GM19463 (cell line): ENCODE data around the gene CIT.
A peak's percentile ranks its signal among the peaks of the same experiment; 100 is the strongest.
"Not testable (repeated sequence)": the region's sequence is repeated elsewhere in the genome, so short reads cannot be mapped to it uniquely, and the experiment has no call there.

Experiments used
- ATAC-seq: cut with Tn5 transposase; IDR thresholded peaks from one replicate; pipeline ENCODE4 v1.9.1; 2021; ENCODE audit warnings: mild to moderate bottlenecking, moderate library complexity; ENCODE audit not compliant: unreplicated experiment

Gene CIT

GRCh38 chr12:119876761-119877638 lies at the start of gene CIT:
Gene CIT, minus strand, starts transcription at chr12:119877320. Its CDS starts 1,152 bp downstream, at chr12:119876168.
- peak; percentile 100 for ATAC-seq

- no peak for ATAC-seq
These were observed 48.1 kb upstream of the CIT start for GRCh38 chr12:119925269-119925668.

GRCh38 chr12:119920064-119920463 lies 42.9 kb upstream of the CIT start:
- no peak for ATAC-seq

GRCh38 chr12:119915894-119916510 lies 38.9 kb upstream of the CIT start:
- no peak for ATAC-seq

GRCh38 chr12:119914666-119915065 lies 37.5 kb upstream of the CIT start:
- no peak for ATAC-seq

- no peak for ATAC-seq
These were observed 36.6 kb upstream of the CIT start for GRCh38 chr12:119913536-119914330.

- ATAC-seq, result no peak
These were observed 34.1 kb upstream of the CIT start for GRCh38 chr12:119911182-119911581.

GRCh38 chr12:119910586-119910985 lies 33.5 kb upstream of the CIT start:
- no peak for ATAC-seq

GRCh38 chr12:119902084-119902509 lies 25.0 kb upstream of the CIT start:
- ATAC-seq, result peak; percentile 61

GRCh38 chr12:119901670-119902069 lies 24.6 kb upstream of the CIT start:
- ATAC-seq, result no peak

- ATAC-seq, result no peak
These were observed 17.8 kb upstream of the CIT start for GRCh38 chr12:119894916-119895315.

GRCh38 chr12:119892611-119893010 lies 15.5 kb upstream of the CIT start:
- ATAC-seq, result not testable (repeated sequence)

GRCh38 chr12:119885549-119885948 lies 8.4 kb upstream of the CIT start:
- no peak for ATAC-seq

- ATAC-seq, result not testable (repeated sequence)
These were observed 6.7 kb upstream of the CIT start for GRCh38 chr12:119883791-119884190.

- ATAC-seq, result no peak
These were observed 6.1 kb upstream of the CIT start for GRCh38 chr12:119883237-119883636.

- no peak for ATAC-seq
These were observed 474 bp upstream of the CIT start for GRCh38 chr12:119877639-119877948.

GRCh38 chr12:119870457-119870856 lies 6.7 kb downstream of the CIT start:
- no peak for ATAC-seq

GRCh38 chr12:119869720-119870119 lies 7.4 kb downstream of the CIT start:
- ATAC-seq, result no peak

GRCh38 chr12:119868992-119869391 lies 8.1 kb downstream of the CIT start:
- ATAC-seq, result no peak

GRCh38 chr12:119864591-119864990 lies 12.5 kb downstream of the CIT start:
- ATAC-seq, result no peak

- ATAC-seq, result no peak
These were observed 17.9 kb downstream of the CIT start for GRCh38 chr12:119859241-119859640.
